Measurements from ENCODE around the gene PI4K2A. TPM values are rescaled to one million over a fixed set of nuclear protein-coding genes. Genes with fewer than 3 reads are reported as not detected.

PI4K2A gene
- total and polyA plus RNA-seq, 2 of the 4 experiments (the other 2 are of a cell fraction) = 15.8 to 27.3 TPM

DNA sequence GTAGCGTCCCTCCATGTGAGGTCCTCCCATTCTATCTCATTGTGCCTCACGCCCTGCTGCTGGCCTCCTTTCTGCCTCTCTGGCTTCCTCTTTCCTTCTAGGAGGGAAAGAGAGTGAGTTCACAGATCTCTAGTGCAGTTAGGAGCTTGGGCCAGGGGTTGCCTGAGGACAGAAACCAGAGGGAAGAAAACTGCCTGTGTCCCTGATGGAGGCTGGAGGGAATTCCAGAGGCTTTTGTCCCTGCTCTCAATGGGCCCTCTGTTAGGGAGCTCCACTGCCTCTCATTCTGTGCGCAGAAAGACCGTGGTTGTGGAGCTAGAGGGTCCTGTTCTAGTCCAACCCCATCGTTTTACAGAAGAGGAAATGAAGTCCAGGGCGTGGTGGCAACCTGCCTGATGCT, 77.7 kb downstream of the PI4K2A start:
- BruUV-seq (replicated peaks) = no TSS peak
- H3K9me3 ChIP-seq (ENCODE audit: control insufficient read depth, insufficient read depth, low read length) = no peaks in the 10 kb centered on the region
- in situ Hi-C loops (cut with MboI; ENCODE audit: low sequenced_read_pairs) = no loop called here
- H4K20me1 ChIP-seq (ENCODE audit: insufficient read depth, low read length) = peaks cover 43% of the 10 kb centered on the region
- intact Hi-C loops (cut with micrococcal nuclease) = no loop called here
- no peaks in the 10 kb centered on the region for H3K27me3 ChIP-seq (ENCODE audit: control insufficient read depth, insufficient read depth, low read length)
- H4K5ac ChIP-seq (ENCODE audit: low read depth, low read length) = no peak overlapping the region
- POLR2A ChIA-PET (ENCODE audit: unreplicated experiment) = interaction anchor here (0.6 kb wide), 1 partner anchor 10 kb away, joined by 11 read pairs; no protein-coding TSS in a partner anchor
- TF ChIP-seq POLR2A (IDR thresholded peaks at IDR 0.05; ENCODE audit: low read depth, low read length) (no peak), RFX5 (IDR thresholded peaks at IDR 0.05; ENCODE audit: low read depth, low read length) (no peak), CHD1 (IDR thresholded peaks at IDR 0.05; ENCODE audit: low read depth, low read length) (no peak), MXI1 (IDR thresholded peaks at IDR 0.05; ENCODE audit: borderline replicate concordance, low read depth, low read length) (no peak), BHLHE40 (IDR thresholded peaks at IDR 0.05; ENCODE audit: low read depth, low read length) (no peak), MAFK (IDR thresholded peaks at IDR 0.05; ENCODE audit: low read depth, low read length) (no peak), MAZ (IDR thresholded peaks at IDR 0.05; ENCODE audit: borderline replicate concordance, low read depth, low read length) (no peak), CEBPB (IDR thresholded peaks at IDR 0.05; ENCODE audit: low read depth, low read length) (no peak), RAD21 (IDR thresholded peaks at IDR 0.05; ENCODE audit: low read length) (no peak), FOS (IDR thresholded peaks at IDR 0.05; ENCODE audit: low read depth, low read length) (no peak)
- TF ChIP-seq, protein P1, sequence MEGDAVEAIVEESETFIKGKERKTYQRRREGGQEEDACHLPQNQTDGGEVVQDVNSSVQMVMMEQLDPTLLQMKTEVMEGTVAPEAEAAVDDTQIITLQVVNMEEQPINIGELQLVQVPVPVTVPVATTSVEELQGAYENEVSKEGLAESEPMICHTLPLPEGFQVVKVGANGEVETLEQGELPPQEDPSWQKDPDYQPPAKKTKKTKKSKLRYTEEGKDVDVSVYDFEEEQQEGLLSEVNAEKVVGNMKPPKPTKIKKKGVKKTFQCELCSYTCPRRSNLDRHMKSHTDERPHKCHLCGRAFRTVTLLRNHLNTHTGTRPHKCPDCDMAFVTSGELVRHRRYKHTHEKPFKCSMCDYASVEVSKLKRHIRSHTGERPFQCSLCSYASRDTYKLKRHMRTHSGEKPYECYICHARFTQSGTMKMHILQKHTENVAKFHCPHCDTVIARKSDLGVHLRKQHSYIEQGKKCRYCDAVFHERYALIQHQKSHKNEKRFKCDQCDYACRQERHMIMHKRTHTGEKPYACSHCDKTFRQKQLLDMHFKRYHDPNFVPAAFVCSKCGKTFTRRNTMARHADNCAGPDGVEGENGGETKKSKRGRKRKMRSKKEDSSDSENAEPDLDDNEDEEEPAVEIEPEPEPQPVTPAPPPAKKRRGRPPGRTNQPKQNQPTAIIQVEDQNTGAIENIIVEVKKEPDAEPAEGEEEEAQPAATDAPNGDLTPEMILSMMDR (conservative IDR thresholded peaks at IDR 0.05; ENCODE audit: low read depth, low read length) = no peak
- TF ChIP-seq, protein P2, sequence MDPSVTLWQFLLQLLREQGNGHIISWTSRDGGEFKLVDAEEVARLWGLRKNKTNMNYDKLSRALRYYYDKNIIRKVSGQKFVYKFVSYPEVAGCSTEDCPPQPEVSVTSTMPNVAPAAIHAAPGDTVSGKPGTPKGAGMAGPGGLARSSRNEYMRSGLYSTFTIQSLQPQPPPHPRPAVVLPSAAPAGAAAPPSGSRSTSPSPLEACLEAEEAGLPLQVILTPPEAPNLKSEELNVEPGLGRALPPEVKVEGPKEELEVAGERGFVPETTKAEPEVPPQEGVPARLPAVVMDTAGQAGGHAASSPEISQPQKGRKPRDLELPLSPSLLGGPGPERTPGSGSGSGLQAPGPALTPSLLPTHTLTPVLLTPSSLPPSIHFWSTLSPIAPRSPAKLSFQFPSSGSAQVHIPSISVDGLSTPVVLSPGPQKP (IDR thresholded peaks at IDR 0.05; ENCODE audit: borderline replicate concordance, low read depth, low read length) = no peak
- peak overlapping the region; percentile 89 for H2AK9ac ChIP-seq (replicated peaks; ENCODE audit: low read depth, low read length, poor library complexity)
- H3K79me1 ChIP-seq (ENCODE audit: low read depth in 1 of 2, low read length in 2 of 2) = peaks cover 36 to 58% of the 10 kb centered on the region in 2 experiments
- H4K91ac ChIP-seq (ENCODE audit: insufficient read depth, low read depth, low read length) = no peak overlapping the region
- H3K4me1 ChIP-seq (ENCODE audit: control insufficient read depth, insufficient read depth, low read length) = peaks cover 23% of the 10 kb centered on the region
- no peak overlapping the region for H2AFZ ChIP-seq (replicated peaks; ENCODE audit: low read length, poor library complexity)
- no peak overlapping the region for H3K9ac ChIP-seq (ENCODE audit: low read depth, low read length)
- CTCF ChIA-PET = interaction anchor here (0.6 to 1.6 kb wide), 2 partner anchors 16 to 17 kb away, joined by 4 read pairs; no protein-coding TSS in a partner anchor
- DNase-seq = no peak
- no peak overlapping the region for H2BK120ac ChIP-seq (ENCODE audit: low read depth, low read length)
- peaks cover 31% of the 10 kb centered on the region for H3K36me3 ChIP-seq (ENCODE audit: control insufficient read depth, insufficient read depth, low read length)
- dilution Hi-C loops (cut with HindIII; ENCODE audit: low sequenced_read_pairs, unreplicated experiment) = no loop called here
- H3K9me1 ChIP-seq (ENCODE audit: insufficient read depth, low read length) = peaks cover 20% of the 10 kb centered on the region
- H2AK5ac ChIP-seq (ENCODE audit: low read depth, low read length) = 0 out of 2 replicates have a peak overlapping the region, but pooled peaks have one; percentile 8
- no peak overlapping the region for H3K4ac ChIP-seq (ENCODE audit: low read depth, low read length)
- H3K4me3 ChIP-seq (ENCODE audit: insufficient read depth, low read depth, low read length) = no peak overlapping the region
- no peak overlapping the region for H2BK5ac ChIP-seq (ENCODE audit: low read depth, low read length, poor library complexity, severe bottlenecking)
- H3K56ac ChIP-seq (ENCODE audit: extremely low read depth, insufficient read depth, low read length) = no peak overlapping the region
- no peak overlapping the region for H3K14ac ChIP-seq (replicated peaks; ENCODE audit: low read depth, low read length)
- WGBS, 2 experiments (ENCODE audit: extremely low coverage in 2 of 2, insufficient read length in 1 of 2) = no CpG with 5 or more reads among the region's 6 CpGs
- H3K4me2 ChIP-seq (ENCODE audit: low read depth, low read length) = no peak overlapping the region
- no peak overlapping the region for H2BK20ac ChIP-seq (ENCODE audit: low read depth, low read length)
- peak overlapping the region; percentile 17 for H3K23ac ChIP-seq (ENCODE audit: low read depth, low read length)
- no peak overlapping the region for H3K27ac ChIP-seq (ENCODE audit: insufficient read depth, low read length)
- ATAC-seq (ENCODE audit: low read depth) = no peak
- no peak overlapping the region for H2BK15ac ChIP-seq (ENCODE audit: low read depth, low read length)
- H4K8ac ChIP-seq (ENCODE audit: low read depth in 2 of 2, low read length in 2 of 2) = no peak overlapping the region
- no peak overlapping the region for H3K18ac ChIP-seq (ENCODE audit: low read depth, low read length)
